K562 (cell line): ENCODE measurements around the gene CCDC183. TPM values are rescaled to one million over a fixed set of nuclear protein-coding genes. Genes with fewer than 3 reads are reported as not detected.

Experiments
- ARID2 ChIP-seq: fragments of 450-650 bp; IDR thresholded peaks from 2 replicates; pipeline ENCODE4 v1.6.1; 2017; ENCODE audit warnings: antibody characterized with exemption, mild to moderate bottlenecking
- BCLAF1 ChIP-seq, 2 experiments: fragments of 450-650 bp in 1 of 2; IDR thresholded peaks; 2 replicates each; pipeline ENCODE4 v1.6.1; 2011 to 2017; ENCODE audit warnings: low read depth in 2 of 2, antibody characterized with exemption in 1 of 2, borderline replicate concordance in 1 of 2, low read length in 1 of 2, mild to moderate bottlenecking in 1 of 2, mixed read lengths in 1 of 2; ENCODE audit not compliant: control insufficient read depth in 1 of 2
- CBX3 ChIP-seq, 2 experiments: IDR thresholded peaks; 1 replicate in 1 of 2; 2 replicates in 1 of 2; pipeline ENCODE4 v1.6.1; 2012; ENCODE audit warnings: inconsistent platforms in 2 of 2, low read length in 2 of 2, borderline replicate concordance in 1 of 2, control low read depth in 1 of 2
- NEUROD1 ChIP-seq: fragments of 150-350 bp; IDR thresholded peaks from 2 replicates; pipeline ENCODE4 v1.6.1; 2014; ENCODE audit warnings: borderline replicate concordance, low read length, low read depth; ENCODE audit not compliant: partially characterized antibody
- RNF219 ChIP-seq: fragments of 250-450 bp; sonication (Bioruptor Pico); IDR thresholded peaks from 2 replicates; pipeline ENCODE4 v1.5.0; 2022; ENCODE audit warnings: mild to moderate bottlenecking
- SAFB2 ChIP-seq: fragments of 200-400 bp; formaldehyde crosslinking; IDR thresholded peaks from 2 replicates; pipeline ENCODE4 v1.6.1; 2018; ENCODE audit warnings: borderline replicate concordance, low read length, low read depth, moderate library complexity; ENCODE audit not compliant: severe bottlenecking
- SREBF2 ChIP-seq: sonication (generic); formaldehyde crosslinking; IDR thresholded peaks from 2 replicates; pipeline ENCODE4 v1.4.0; 2020; ENCODE audit warnings: mild to moderate bottlenecking, missing genetic modification reagents
- ZBTB8A ChIP-seq: fragments of 450-650 bp; IDR thresholded peaks from 2 replicates; pipeline ENCODE4 v1.6.1; 2018; ENCODE audit warnings: mild to moderate bottlenecking, moderate library complexity; ENCODE audit not compliant: partially characterized antibody
- ZBTB9 ChIP-seq: fragments of 450-650 bp; formaldehyde crosslinking; IDR thresholded peaks from 2 replicates; pipeline ENCODE4 v1.4.0; 2020; ENCODE audit warnings: mild to moderate bottlenecking, moderate library complexity
- ZNF407 ChIP-seq: fragments of 450-650 bp; IDR thresholded peaks from 2 replicates; pipeline ENCODE4 v1.6.1; 2016; ENCODE audit warnings: low read depth
- polyA plus RNA-seq, 8 experiments: library from polyadenylated mRNA; depleted of rRNA in 4 of 8; stranded (reverse) in 5 of 8; unstranded in 3 of 8; fragments of >200 nt; fragmentation: Nextera tagmentation in 2 of 8; fragmentation: Illumina TruSeq in 1 of 8; extraction: Ambion mirVana in 2 of 8; extraction: Trizol in 1 of 8; gene quantifications; 2 replicates each; pipeline versions ENCODE4 v1.2.1 to v1.2.3, GENCODE V29; 2011 to 2014; ENCODE audit warnings: inconsistent platforms in 1 of 8, missing spikeins in 1 of 8
- total RNA-seq, 7 experiments: library from RNA; depleted of rRNA in 6 of 7; stranded (reverse); fragments of >200 nt in 6 of 7; fragmentation: Illumina TruSeq in 2 of 7; extraction: Trizol in 2 of 7; gene quantifications; 2 replicates each; pipeline versions ENCODE4 v1.2.1 to v1.2.3, GENCODE V29; 2011 to 2021; ENCODE audit warnings: low replicate concordance in 1 of 7

The CCDC183 gene
- total and polyA plus RNA-seq, 9 of the 15 experiments (the other 6 are each of a cell fraction or from before 2014, with no cell fraction given), result 0.21 to 0.60 (median 0.29) TPM; not detected in 4

- TF ChIP-seq ZNF407, result no peak
- no peak for TF ChIP-seq SREBF2 (CRISPR knock-in tag)
- no peak for TF ChIP-seq ARID2
- TF ChIP-seq RNF219, result no peak
- TF ChIP-seq ZBTB8A, result no peak
- no peak for TF ChIP-seq SAFB2
- TF ChIP-seq BCLAF1 (IDR thresholded peaks at IDR 0.05; ENCODE audit: borderline replicate concordance in 1 of 2, control insufficient read depth in 1 of 2, low read depth in 2 of 2, low read length in 1 of 2), result no peak
- no peak for TF ChIP-seq NEUROD1
- no peak; the same call in 1 of the 2 replicates for TF ChIP-seq ZBTB9 (CRISPR knock-in tag)
- no peak; a peak in 1 of 3 replicates for TF ChIP-seq CBX3 (IDR thresholded peaks at IDR 0.05; ENCODE audit: borderline replicate concordance in 1 of 2, low read length in 2 of 2)
Observed at GRCh38 chr9:136791516-136792276, 4.4 kb upstream of the CCDC183 start (continued).
